Astrocyte (in vitro differentiated cells and primary cell): Measurements from ENCODE around the gene CTCFL. TPM values are rescaled to one million over a fixed set of nuclear protein-coding genes. Genes with fewer than 3 reads are reported as not detected.

Source experiments
- DNase-seq: peaks from one replicate; pipeline ENCODE4 v3.0.0-alpha.2; 2010; ENCODE audit warnings: low read depth
- FAIRE-seq: peaks from 2 replicates; lab custom pipeline; 2011; peaks lifted over from hg19 to GRCh38; lab: Jason Lieb, UNC
- H2AFZ ChIP-seq: 2 replicates; pipeline ENCODE4 v1.6.0; 2012; ENCODE audit warnings: low read depth, low read length, inconsistent platforms
- H3K27ac ChIP-seq: 2 replicates; pipeline ENCODE4 v1.5.1; 2011; ENCODE audit warnings: low read depth, low read length, inconsistent platforms
- H3K27me3 ChIP-seq: 2 replicates; pipeline ENCODE4 v1.6.0; 2011; ENCODE audit warnings: low read length, inconsistent platforms; ENCODE audit not compliant: insufficient read depth
- H3K36me3 ChIP-seq: 2 replicates; pipeline ENCODE4 v1.5.1; 2011; ENCODE audit warnings: low read length, inconsistent platforms; ENCODE audit not compliant: insufficient read depth
- H3K4me1 ChIP-seq: 2 replicates; pipeline ENCODE4 v1.5.1; 2011; ENCODE audit warnings: low read length, inconsistent platforms; ENCODE audit not compliant: insufficient read depth
- H3K4me2 ChIP-seq: 2 replicates; pipeline ENCODE4 v1.6.0; 2012; ENCODE audit warnings: low read length, inconsistent platforms
- H3K4me3 ChIP-seq: 2 replicates; pipeline ENCODE4 v1.5.1; 2011; ENCODE audit warnings: low read depth, mild to moderate bottlenecking, low read length, inconsistent platforms; ENCODE audit not compliant: insufficient read depth
- H3K79me2 ChIP-seq: 2 replicates; pipeline ENCODE4 v1.6.0; 2012; ENCODE audit warnings: mild to moderate bottlenecking, low read length, inconsistent platforms; ENCODE audit not compliant: insufficient read depth
- H3K9ac ChIP-seq: 2 replicates; pipeline ENCODE4 v1.6.0; 2012; ENCODE audit warnings: mild to moderate bottlenecking, low read length, inconsistent platforms
- H3K9me3 ChIP-seq: 2 replicates; pipeline ENCODE4 v1.5.1; 2012; ENCODE audit warnings: low read depth, mild to moderate bottlenecking, low read length, inconsistent platforms; ENCODE audit not compliant: insufficient read depth
- H4K20me1 ChIP-seq: 2 replicates; pipeline ENCODE4 v1.6.0; 2012; ENCODE audit warnings: low read length, inconsistent platforms; ENCODE audit not compliant: insufficient read depth
- H3K27ac Mint-ChIP-seq: one replicate; pipeline ENCODE4 v1.8.0; 2021; ENCODE audit warnings: mild to moderate bottlenecking, mixed read lengths; ENCODE audit not compliant: unreplicated experiment
- H3K27me3 Mint-ChIP-seq: one replicate; pipeline ENCODE4 v1.8.0; 2021; ENCODE audit warnings: low read depth, mixed read lengths; ENCODE audit not compliant: unreplicated experiment
- H3K36me3 Mint-ChIP-seq: one replicate; pipeline ENCODE4 v1.8.0; 2021; ENCODE audit warnings: low read depth, mixed read lengths; ENCODE audit not compliant: unreplicated experiment
- H3K4me1 Mint-ChIP-seq: one replicate; pipeline ENCODE4 v1.8.0; 2021; ENCODE audit warnings: low read depth, mixed read lengths; ENCODE audit not compliant: unreplicated experiment
- H3K4me3 Mint-ChIP-seq: one replicate; pipeline ENCODE4 v1.8.0; 2021; ENCODE audit warnings: mild to moderate bottlenecking, moderate library complexity, mixed read lengths; ENCODE audit not compliant: unreplicated experiment
- H3K9me3 Mint-ChIP-seq: one replicate; pipeline ENCODE4 v1.8.0; 2021; ENCODE audit warnings: mild to moderate bottlenecking, mixed read lengths; ENCODE audit not compliant: unreplicated experiment
- CTCF ChIP-seq: IDR thresholded peaks from 2 replicates; pipeline ENCODE4 v1.5.1; 2011; ENCODE audit warnings: low read depth, mild to moderate bottlenecking, inconsistent platforms, low read length, moderate library complexity; ENCODE audit not compliant: insufficient read depth
- EZH2 ChIP-seq: IDR thresholded peaks from 2 replicates; pipeline ENCODE4 v1.6.1; 2012; ENCODE audit warnings: mild to moderate bottlenecking, low read length, inconsistent platforms; ENCODE audit not compliant: insufficient read depth
- total RNA-seq: library from RNA; stranded (reverse); gene quantifications from 2 replicates; pipeline ENCODE4 v1.2.1, GENCODE V29; 2021

The CTCFL gene
- total RNA-seq, 1 donor from 2014 or later, result not detected

- Mint-ChIP-seq H3K27ac (peak overlapping the region; percentile 66), H3K9me3 (no peaks in the 10 kb centered on the region), H3K4me3 (no peak overlapping the region), H3K27me3 (peaks cover 16% of the 10 kb centered on the region), H3K4me1 (peaks cover 14% of the 10 kb centered on the region), H3K36me3 (no peaks in the 10 kb centered on the region)
- Histone ChIP-seq H3K27me3 (peaks cover 17% of the 10 kb centered on the region), H3K4me1 (peaks cover 5% of the 10 kb centered on the region), H3K9ac (no peak overlapping the region), H3K36me3 (no peaks in the 10 kb centered on the region), H2AFZ (no peak overlapping the region), H3K9me3 (no peaks in the 10 kb centered on the region), H3K79me2 (no peaks in the 10 kb centered on the region), H3K4me3 (no peak overlapping the region), H4K20me1 (no peaks in the 10 kb centered on the region), H3K27ac (no peak overlapping the region), H3K4me2 (no peak overlapping the region)
- DNase-seq (no peak), FAIRE-seq (no peak)
- TF ChIP-seq EZH2 (no peak), CTCF (no peak)
These were observed 23.2 kb downstream of the CTCFL start for GRCh38 chr20:57501461-57502335.

- H3K4me3 Mint-ChIP-seq, result no peak overlapping the region
- peaks cover 20% of the 10 kb centered on the region for H3K27me3 ChIP-seq
- H3K4me3 ChIP-seq, result no peak overlapping the region
- FAIRE-seq (no peak), DNase-seq (no peak)
- no peak overlapping the region for H3K27ac ChIP-seq
- peaks cover 5% of the 10 kb centered on the region for H3K4me1 ChIP-seq
- H3K36me3 ChIP-seq, result no peaks in the 10 kb centered on the region
- no peak overlapping the region for H3K27ac Mint-ChIP-seq
- peaks cover 13% of the 10 kb centered on the region for H3K27me3 Mint-ChIP-seq
- peaks cover 14% of the 10 kb centered on the region for H3K4me1 Mint-ChIP-seq
- H4K20me1 ChIP-seq, result no peaks in the 10 kb centered on the region
- peak overlapping the region; percentile 18 for H2AFZ ChIP-seq
- H3K4me2 ChIP-seq, result no peak overlapping the region
- H3K9ac ChIP-seq, result no peak overlapping the region
- no peak for TF ChIP-seq EZH2
- TF ChIP-seq CTCF, result no peak
- no peaks in the 10 kb centered on the region for H3K36me3 Mint-ChIP-seq
- no peaks in the 10 kb centered on the region for H3K79me2 ChIP-seq
- H3K9me3 Mint-ChIP-seq, result no peaks in the 10 kb centered on the region
- no peaks in the 10 kb centered on the region for H3K9me3 ChIP-seq
These were observed 24.0 kb downstream of the CTCFL start for GRCh38 chr20:57500962-57501361.

GRCh38 chr20:57500235-57500634, 24.7 kb downstream of the CTCFL start:
- Histone ChIP-seq H3K9ac (no peak overlapping the region), H3K4me2 (no peak overlapping the region), H3K36me3 (no peaks in the 10 kb centered on the region), H4K20me1 (no peaks in the 10 kb centered on the region), H3K9me3 (no peaks in the 10 kb centered on the region), H3K4me1 (peaks cover 5% of the 10 kb centered on the region), H3K27me3 (peaks cover 15% of the 10 kb centered on the region), H3K79me2 (no peaks in the 10 kb centered on the region), H3K4me3 (no peak overlapping the region), H3K27ac (no peak overlapping the region), H2AFZ (no peak overlapping the region)
- Mint-ChIP-seq H3K9me3 (no peaks in the 10 kb centered on the region), H3K27ac (no peak overlapping the region), H3K36me3 (no peaks in the 10 kb centered on the region), H3K4me1 (peaks cover 14% of the 10 kb centered on the region), H3K27me3 (peaks cover 12% of the 10 kb centered on the region), H3K4me3 (no peak overlapping the region)
- DNase-seq (no peak), FAIRE-seq (no peak)
- TF ChIP-seq CTCF, result no peak
- TF ChIP-seq EZH2, result no peak
